Astrocyte (in vitro differentiated cells and primary cell): ENCODE results near the gene BCL2. TPM values are rescaled to one million over a fixed set of nuclear protein-coding genes. Genes with fewer than 3 reads are reported as not detected.

Experiments used
- DNase-seq: peaks from one replicate; pipeline ENCODE4 v3.0.0-alpha.2; 2010; ENCODE audit warnings: low read depth
- FAIRE-seq: peaks from 2 replicates; lab custom pipeline; 2011; peaks lifted over from hg19 to GRCh38; lab: Jason Lieb, UNC
- H2AFZ ChIP-seq: 2 replicates; pipeline ENCODE4 v1.6.0; 2012; ENCODE audit warnings: low read depth, low read length, inconsistent platforms
- H3K27ac ChIP-seq: 2 replicates; pipeline ENCODE4 v1.5.1; 2011; ENCODE audit warnings: low read depth, low read length, inconsistent platforms
- H3K27me3 ChIP-seq: 2 replicates; pipeline ENCODE4 v1.6.0; 2011; ENCODE audit warnings: low read length, inconsistent platforms; ENCODE audit not compliant: insufficient read depth
- H3K36me3 ChIP-seq: 2 replicates; pipeline ENCODE4 v1.5.1; 2011; ENCODE audit warnings: low read length, inconsistent platforms; ENCODE audit not compliant: insufficient read depth
- H3K4me1 ChIP-seq: 2 replicates; pipeline ENCODE4 v1.5.1; 2011; ENCODE audit warnings: low read length, inconsistent platforms; ENCODE audit not compliant: insufficient read depth
- H3K4me2 ChIP-seq: 2 replicates; pipeline ENCODE4 v1.6.0; 2012; ENCODE audit warnings: low read length, inconsistent platforms
- H3K4me3 ChIP-seq: 2 replicates; pipeline ENCODE4 v1.5.1; 2011; ENCODE audit warnings: low read depth, mild to moderate bottlenecking, low read length, inconsistent platforms; ENCODE audit not compliant: insufficient read depth
- H3K79me2 ChIP-seq: 2 replicates; pipeline ENCODE4 v1.6.0; 2012; ENCODE audit warnings: mild to moderate bottlenecking, low read length, inconsistent platforms; ENCODE audit not compliant: insufficient read depth
- H3K9ac ChIP-seq: 2 replicates; pipeline ENCODE4 v1.6.0; 2012; ENCODE audit warnings: mild to moderate bottlenecking, low read length, inconsistent platforms
- H3K9me3 ChIP-seq: 2 replicates; pipeline ENCODE4 v1.5.1; 2012; ENCODE audit warnings: low read depth, mild to moderate bottlenecking, low read length, inconsistent platforms; ENCODE audit not compliant: insufficient read depth
- H4K20me1 ChIP-seq: 2 replicates; pipeline ENCODE4 v1.6.0; 2012; ENCODE audit warnings: low read length, inconsistent platforms; ENCODE audit not compliant: insufficient read depth
- H3K27ac Mint-ChIP-seq: one replicate; pipeline ENCODE4 v1.8.0; 2021; ENCODE audit warnings: mild to moderate bottlenecking, mixed read lengths; ENCODE audit not compliant: unreplicated experiment
- H3K27me3 Mint-ChIP-seq: one replicate; pipeline ENCODE4 v1.8.0; 2021; ENCODE audit warnings: low read depth, mixed read lengths; ENCODE audit not compliant: unreplicated experiment
- H3K36me3 Mint-ChIP-seq: one replicate; pipeline ENCODE4 v1.8.0; 2021; ENCODE audit warnings: low read depth, mixed read lengths; ENCODE audit not compliant: unreplicated experiment
- H3K4me1 Mint-ChIP-seq: one replicate; pipeline ENCODE4 v1.8.0; 2021; ENCODE audit warnings: low read depth, mixed read lengths; ENCODE audit not compliant: unreplicated experiment
- H3K4me3 Mint-ChIP-seq: one replicate; pipeline ENCODE4 v1.8.0; 2021; ENCODE audit warnings: mild to moderate bottlenecking, moderate library complexity, mixed read lengths; ENCODE audit not compliant: unreplicated experiment
- H3K9me3 Mint-ChIP-seq: one replicate; pipeline ENCODE4 v1.8.0; 2021; ENCODE audit warnings: mild to moderate bottlenecking, mixed read lengths; ENCODE audit not compliant: unreplicated experiment
- CTCF ChIP-seq: IDR thresholded peaks from 2 replicates; pipeline ENCODE4 v1.5.1; 2011; ENCODE audit warnings: low read depth, mild to moderate bottlenecking, inconsistent platforms, low read length, moderate library complexity; ENCODE audit not compliant: insufficient read depth
- EZH2 ChIP-seq: IDR thresholded peaks from 2 replicates; pipeline ENCODE4 v1.6.1; 2012; ENCODE audit warnings: mild to moderate bottlenecking, low read length, inconsistent platforms; ENCODE audit not compliant: insufficient read depth
- total RNA-seq: library from RNA; stranded (reverse); gene quantifications from 2 replicates; pipeline ENCODE4 v1.2.1, GENCODE V29; 2021

BCL2 gene
- total RNA-seq, 1 donor from 2014 or later = 1.7 TPM

GRCh38 chr18:63253014-63253413 is 66.6 kb downstream of the BCL2 start:
- Histone ChIP-seq H3K36me3 (no peaks in the 10 kb centered on the region), H3K4me3 (no peak overlapping the region), H3K79me2 (no peaks in the 10 kb centered on the region), H3K4me2 (no peak overlapping the region), H4K20me1 (no peaks in the 10 kb centered on the region), H3K4me1 (no peaks in the 10 kb centered on the region), H2AFZ (no peak overlapping the region), H3K27ac (no peak overlapping the region), H3K9ac (no peak overlapping the region), H3K27me3 (no peaks in the 10 kb centered on the region), H3K9me3 (no peaks in the 10 kb centered on the region)
- TF ChIP-seq CTCF (no peak), EZH2 (no peak)
- H3K27me3 Mint-ChIP-seq = no peaks in the 10 kb centered on the region
- no peak for FAIRE-seq
- peaks cover 6% of the 10 kb centered on the region for H3K4me1 Mint-ChIP-seq
- no peak overlapping the region for H3K4me3 Mint-ChIP-seq
- no peaks in the 10 kb centered on the region for H3K9me3 Mint-ChIP-seq
- DNase-seq = no peak
- H3K36me3 Mint-ChIP-seq = no peaks in the 10 kb centered on the region
- H3K27ac Mint-ChIP-seq = no peak overlapping the region

GRCh38 chr18:63249771-63250170 is 69.8 kb downstream of the BCL2 start:
- TF ChIP-seq EZH2 (no peak), CTCF (no peak)
- H3K27me3 Mint-ChIP-seq = no peaks in the 10 kb centered on the region
- Histone ChIP-seq H3K9ac (no peak overlapping the region), H3K4me3 (no peak overlapping the region), H3K4me2 (no peak overlapping the region), H3K4me1 (no peaks in the 10 kb centered on the region), H3K36me3 (no peaks in the 10 kb centered on the region), H4K20me1 (no peaks in the 10 kb centered on the region), H3K79me2 (no peaks in the 10 kb centered on the region), H3K27ac (no peak overlapping the region), H3K27me3 (no peaks in the 10 kb centered on the region), H3K9me3 (no peaks in the 10 kb centered on the region), H2AFZ (no peak overlapping the region)
- no peak overlapping the region for H3K4me3 Mint-ChIP-seq
- DNase-seq = no peak
- H3K36me3 Mint-ChIP-seq = no peaks in the 10 kb centered on the region
- peaks cover 5% of the 10 kb centered on the region for H3K4me1 Mint-ChIP-seq
- FAIRE-seq = no peak
- peaks cover 3% of the 10 kb centered on the region for H3K9me3 Mint-ChIP-seq
- no peak overlapping the region for H3K27ac Mint-ChIP-seq

- H3K27me3 Mint-ChIP-seq = no peaks in the 10 kb centered on the region
Measured at GRCh38 chr18:63247926-63248325, 71.6 kb downstream of the BCL2 start.

More at GRCh38 chr18:63247926-63248325, 71.6 kb downstream of the BCL2 start:
- Histone ChIP-seq H4K20me1 (no peaks in the 10 kb centered on the region), H3K36me3 (no peaks in the 10 kb centered on the region), H2AFZ (no peak overlapping the region), H3K4me1 (no peaks in the 10 kb centered on the region), H3K27ac (no peak overlapping the region), H3K4me3 (no peak overlapping the region), H3K9me3 (no peaks in the 10 kb centered on the region), H3K4me2 (no peak overlapping the region), H3K79me2 (no peaks in the 10 kb centered on the region), H3K9ac (no peak overlapping the region), H3K27me3 (no peaks in the 10 kb centered on the region)
- no peaks in the 10 kb centered on the region for H3K36me3 Mint-ChIP-seq
- no peak for DNase-seq
- H3K4me3 Mint-ChIP-seq = no peak overlapping the region
- H3K27ac Mint-ChIP-seq = no peak overlapping the region
- no peak for TF ChIP-seq CTCF
- no peak for TF ChIP-seq EZH2
- no peaks in the 10 kb centered on the region for H3K4me1 Mint-ChIP-seq
- peaks cover 3% of the 10 kb centered on the region for H3K9me3 Mint-ChIP-seq
- no peak for FAIRE-seq
